Body of pancreas (tissue), 4 donors: Measurements from ENCODE around the gene MAP1A. TPM values are rescaled to one million over a fixed set of nuclear protein-coding genes. Genes with fewer than 3 reads are reported as not detected.

ENCODE experiments used
- ATAC-seq: fragments of 150-250 bp; one replicate; pipeline ENCODE4 v1.9.1; 2016
- DNase-seq, 4 donors: peaks; one replicate each; pipeline ENCODE4 v3.0.0-alpha.2; 2019
- H3K27ac ChIP-seq, 4 donors: fragments of 200-600 bp; sonication (generic); 1 replicate in 3 of 4; 2 replicates in 1 of 4; pipeline versions ENCODE4 v1.5.1 to v1.6.1; 2016 to 2019; ENCODE audit warnings: mild to moderate bottlenecking in 1 of 4, mixed read lengths in 1 of 4, moderate library complexity in 1 of 4
- H3K27me3 ChIP-seq, 2 donors: fragments of 200-600 bp; sonication (generic); one replicate each; pipeline ENCODE4 v1.6.0; 2016; ENCODE audit warnings: mild to moderate bottlenecking in 1 of 2
- H3K36me3 ChIP-seq, 2 donors: fragments of 200-600 bp; sonication (generic); replicated peaks in 1 of 2; 2 replicates each; pipeline ENCODE4 v1.5.1; 2016; ENCODE audit warnings: low read depth in 2 of 2; ENCODE audit not compliant: insufficient read depth in 1 of 2
- H3K4me1 ChIP-seq: fragments of 200-600 bp; sonication (generic); one replicate; pipeline ENCODE4 v1.6.0; 2016
- H3K4me3 ChIP-seq, 2 donors: fragments of 200-600 bp; sonication (generic); 1 replicate in 1 of 2; 2 replicates in 1 of 2; pipeline ENCODE4 v1.5.1; 2016 to 2019
- H3K9me3 ChIP-seq, 3 donors: fragments of 200-600 bp; sonication (generic); 1 replicate in 2 of 3; 2 replicates in 1 of 3; pipeline ENCODE4 v1.5.1; 2016
- CTCF ChIP-seq, 7 experiments: fragments of 450-650 bp in 4 of 7; fragments of 200-600 bp in 3 of 7; sonication (generic) in 3 of 7; IDR thresholded peaks; one replicate each; pipeline ENCODE4 v1.5.1; 2016 to 2019; ENCODE audit warnings: antibody characterized with exemption in 7 of 7
- POLR2A ChIP-seq, 3 donors: fragments of 450-650 bp; IDR thresholded peaks; one replicate each; pipeline ENCODE4 v1.6.1; 2016; ENCODE audit warnings: antibody characterized with exemption in 3 of 3, mild to moderate bottlenecking in 2 of 3
- WGBS, 2 donors: methylation state at CpG; one replicate each; pipeline ENCODE4 v1.1.5; 2017; 5-methylcytosine and 5-hydroxymethylcytosine counted together
- intact Hi-C: fragments of 100-400 bp; cut with DNase I; formaldehyde crosslinking; loops from one replicate; pipeline ENCODE4 v1.15.1; 2023
- total RNA-seq, 2 donors: library from RNA; depleted of rRNA; stranded (reverse); fragments of >200 nt; gene quantifications; one replicate each; pipeline ENCODE4 v1.1.0, GENCODE V29; 2016

Gene MAP1A
- total RNA-seq, 2 donors from 2014 or later = 3.1 to 4.0 TPM

- Histone ChIP-seq H3K36me3 (no peaks in the 10 kb centered on the region), H3K27me3 (no peaks in the 10 kb centered on the region), H3K4me1 (peaks cover 14% of the 10 kb centered on the region), H3K27ac (peak overlapping the region in 2 of 4 donors; percentile 8 to 26), H3K9me3 (no peaks in the 10 kb centered on the region), H3K4me3 (no peak overlapping the region)
- intact Hi-C loops = no loop called here
- no peak for DNase-seq
- TF ChIP-seq CTCF (IDR thresholded peaks at IDR 0.05) (no peak), POLR2A (IDR thresholded peaks at IDR 0.05) (no peak)
- ATAC-seq = no peak
- WGBS, 2 donors = 71 to 74% methylated on average over 9 of the region's 9 CpGs
These were observed 8.3 kb upstream of the MAP1A start for GRCh38 chr15:43508991-43509659.

- Histone ChIP-seq H3K36me3 (no peaks in the 10 kb centered on the region), H3K9me3 (no peaks in the 10 kb centered on the region), H3K4me3 (no peak overlapping the region), H3K27me3 (no peaks in the 10 kb centered on the region), H3K4me1 (peaks cover 14% of the 10 kb centered on the region), H3K27ac (peak overlapping the region in 2 of 4 donors; percentile 26 to 62)
- intact Hi-C loops = no loop called here
- DNase-seq (no peak), ATAC-seq (no peak)
- WGBS, 2 donors = 64 to 69% methylated on average over 8 of the region's 8 CpGs
- TF ChIP-seq CTCF (IDR thresholded peaks at IDR 0.05) (no peak), POLR2A (IDR thresholded peaks at IDR 0.05) (no peak)
These were observed 7.7 kb upstream of the MAP1A start for GRCh38 chr15:43509660-43510199.

GRCh38 chr15:43510200-43511011 is 7.0 kb upstream of the MAP1A start:
- Histone ChIP-seq H3K27ac (peak overlapping the region in 3 of 4 donors; percentile 21 to 62 (median 54)), H3K36me3 (no peaks in the 10 kb centered on the region), H3K4me3 (peak overlapping the region; percentile 26 to 48), H3K27me3 (no peaks in the 10 kb centered on the region), H3K4me1 (peaks cover 14% of the 10 kb centered on the region), H3K9me3 (no peaks in the 10 kb centered on the region)
- peak; percentile 98 to 100 (median 100) for DNase-seq
- intact Hi-C loops = no loop called here
- ATAC-seq = peak; percentile 99
- peak in 2 of 3 donors; percentile 68 to 70 for TF ChIP-seq POLR2A (IDR thresholded peaks at IDR 0.05)
- TF ChIP-seq CTCF (IDR thresholded peaks at IDR 0.05) = peak in 2 of 7 experiments; percentile 12 to 37
- WGBS, 2 donors = 0% methylated on average over 15 to 41 of the region's 41 CpGs

- no peaks in the 10 kb centered on the region for H3K27me3 ChIP-seq
- DNase-seq = peak in 2 of 4 donors; percentile 13 to 23
- H3K4me1 ChIP-seq = peaks cover 14% of the 10 kb centered on the region
- TF ChIP-seq CTCF (IDR thresholded peaks at IDR 0.05) (peak in 1 of 7 experiments; percentile 16), POLR2A (IDR thresholded peaks at IDR 0.05) (no peak)
- H3K27ac ChIP-seq = peak overlapping the region in 1 of 4 donors; percentile 26
- no peak for ATAC-seq
- 7 to 10% methylated on average over 23 to 39 of the region's 39 CpGs for WGBS, 2 donors
- intact Hi-C loops = no loop called here
- no peak overlapping the region for H3K4me3 ChIP-seq
- H3K9me3 ChIP-seq = no peaks in the 10 kb centered on the region
- H3K36me3 ChIP-seq = no peaks in the 10 kb centered on the region
These were observed 6.2 kb upstream of the MAP1A start for GRCh38 chr15:43511012-43511885.
